ENCODE results near the gene CACNA1C.

Gene CACNA1C

DNA sequence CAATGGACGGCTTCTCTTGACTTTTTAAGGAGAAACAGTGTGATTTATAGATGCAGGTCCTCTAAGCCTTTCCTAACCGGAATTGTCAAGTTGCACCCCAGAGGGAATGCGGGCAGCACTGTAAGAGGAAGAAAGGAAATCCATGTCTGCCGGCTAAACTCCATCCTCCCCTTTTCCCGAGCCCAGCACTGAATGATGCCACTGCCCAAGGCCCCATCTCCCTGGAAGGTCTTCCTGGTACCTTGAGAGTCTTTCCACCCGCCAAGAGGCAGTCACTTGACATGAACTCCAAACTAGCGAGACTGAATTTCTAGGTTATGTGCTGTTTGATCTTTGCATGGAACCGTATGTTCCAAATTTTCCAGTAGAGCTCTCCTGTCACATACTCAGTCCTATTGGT, 428.6 kb downstream of the CACNA1C start:
- H3K4me3 ChIP-seq (ENCODE audit: low read depth, low read length) = no peak overlapping the region

DNA sequence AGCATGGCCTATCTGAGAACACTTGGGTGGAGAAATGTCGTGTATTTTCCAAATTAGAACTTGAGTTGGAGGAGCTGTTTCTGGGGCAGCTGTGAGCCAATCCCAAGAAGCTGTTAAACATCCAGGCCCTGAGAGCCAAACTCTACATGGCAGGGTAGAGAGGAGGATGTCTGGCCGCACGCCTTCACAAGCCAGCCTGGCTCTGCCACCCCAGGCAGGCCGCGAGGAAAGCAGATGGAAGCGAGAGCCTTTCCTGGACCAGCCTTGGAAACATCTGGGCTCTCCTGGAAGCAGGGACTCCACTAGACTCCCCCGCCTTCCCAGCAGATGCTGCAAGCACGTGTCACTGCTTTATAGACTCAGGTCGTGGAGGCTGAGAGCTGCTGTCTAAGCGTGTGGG, 429.2 kb downstream of the CACNA1C start:
- TF ChIP-seq, protein P1, sequence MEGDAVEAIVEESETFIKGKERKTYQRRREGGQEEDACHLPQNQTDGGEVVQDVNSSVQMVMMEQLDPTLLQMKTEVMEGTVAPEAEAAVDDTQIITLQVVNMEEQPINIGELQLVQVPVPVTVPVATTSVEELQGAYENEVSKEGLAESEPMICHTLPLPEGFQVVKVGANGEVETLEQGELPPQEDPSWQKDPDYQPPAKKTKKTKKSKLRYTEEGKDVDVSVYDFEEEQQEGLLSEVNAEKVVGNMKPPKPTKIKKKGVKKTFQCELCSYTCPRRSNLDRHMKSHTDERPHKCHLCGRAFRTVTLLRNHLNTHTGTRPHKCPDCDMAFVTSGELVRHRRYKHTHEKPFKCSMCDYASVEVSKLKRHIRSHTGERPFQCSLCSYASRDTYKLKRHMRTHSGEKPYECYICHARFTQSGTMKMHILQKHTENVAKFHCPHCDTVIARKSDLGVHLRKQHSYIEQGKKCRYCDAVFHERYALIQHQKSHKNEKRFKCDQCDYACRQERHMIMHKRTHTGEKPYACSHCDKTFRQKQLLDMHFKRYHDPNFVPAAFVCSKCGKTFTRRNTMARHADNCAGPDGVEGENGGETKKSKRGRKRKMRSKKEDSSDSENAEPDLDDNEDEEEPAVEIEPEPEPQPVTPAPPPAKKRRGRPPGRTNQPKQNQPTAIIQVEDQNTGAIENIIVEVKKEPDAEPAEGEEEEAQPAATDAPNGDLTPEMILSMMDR (IDR thresholded peaks at IDR 0.05; ENCODE audit: low read depth, low read length) = no peak
- H3K4me3 ChIP-seq (ENCODE audit: low read depth, low read length) = no peak overlapping the region

More for the DNA sequence above, 428.6 kb downstream of the CACNA1C start:
- TF ChIP-seq, protein P1 (IDR thresholded peaks at IDR 0.05; ENCODE audit: low read depth, low read length) = no peak

DNA sequence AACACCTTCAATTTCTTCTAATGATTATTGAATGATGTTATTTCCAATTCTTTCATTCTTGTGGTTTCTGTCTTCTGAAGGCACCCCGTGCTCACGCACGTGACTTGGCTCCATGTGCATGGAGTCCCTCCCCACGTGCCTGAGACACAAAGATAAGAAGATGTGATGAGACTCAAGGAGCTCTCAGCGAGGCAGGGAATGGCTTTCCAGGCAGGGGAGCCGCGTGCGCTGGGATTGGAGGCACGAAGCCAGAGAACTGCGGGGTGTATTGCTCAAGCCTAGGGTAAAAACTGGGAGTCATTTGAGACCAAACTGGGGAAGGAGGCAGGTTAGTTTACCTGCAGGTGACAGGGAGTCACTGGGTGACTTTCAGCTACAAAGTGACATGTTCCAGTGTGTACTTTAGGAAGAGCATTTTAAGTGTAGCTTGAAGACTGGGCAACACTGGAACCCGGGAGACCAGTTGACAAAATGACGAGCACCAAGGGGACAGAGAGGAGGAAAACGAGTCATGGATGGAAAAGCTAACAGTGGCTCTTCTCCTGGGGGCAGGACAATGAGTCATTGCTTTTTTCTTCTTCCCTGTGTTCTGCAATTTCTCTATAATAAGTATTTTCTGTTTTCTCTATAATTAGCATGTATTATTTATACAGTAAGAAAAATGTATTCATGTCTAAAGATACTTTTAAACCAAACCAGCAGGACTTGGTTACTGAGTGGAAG, 430.3 kb downstream of the CACNA1C start:
- no peak overlapping the region for H3K4me3 ChIP-seq (ENCODE audit: low read depth, low read length)
- TF ChIP-seq, protein P1 (IDR thresholded peaks at IDR 0.05; ENCODE audit: low read depth, low read length) = no peak

DNA sequence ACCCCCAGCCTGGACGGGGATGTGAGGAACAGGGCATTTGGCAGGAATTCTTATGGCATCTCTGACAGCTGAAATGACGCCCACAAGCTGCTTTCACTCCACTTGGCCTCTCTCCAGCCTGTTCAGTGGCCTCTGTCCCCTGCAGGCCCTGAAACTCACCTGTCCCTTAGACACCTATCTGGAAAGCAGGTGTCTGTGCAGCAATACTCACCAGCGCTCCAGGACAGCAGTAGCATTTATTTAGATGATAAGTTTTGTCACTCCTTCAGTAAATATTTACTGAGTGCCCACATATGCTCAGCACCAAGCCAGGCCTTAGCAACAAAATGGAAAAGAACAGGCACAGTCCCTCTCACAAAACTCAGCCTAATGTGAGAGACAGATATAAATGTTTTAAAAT, 430.9 kb downstream of the CACNA1C start:
- TF ChIP-seq, protein P1 (IDR thresholded peaks at IDR 0.05; ENCODE audit: low read depth, low read length) = no peak
- H3K4me3 ChIP-seq (ENCODE audit: low read depth, low read length) = no peak overlapping the region

DNA sequence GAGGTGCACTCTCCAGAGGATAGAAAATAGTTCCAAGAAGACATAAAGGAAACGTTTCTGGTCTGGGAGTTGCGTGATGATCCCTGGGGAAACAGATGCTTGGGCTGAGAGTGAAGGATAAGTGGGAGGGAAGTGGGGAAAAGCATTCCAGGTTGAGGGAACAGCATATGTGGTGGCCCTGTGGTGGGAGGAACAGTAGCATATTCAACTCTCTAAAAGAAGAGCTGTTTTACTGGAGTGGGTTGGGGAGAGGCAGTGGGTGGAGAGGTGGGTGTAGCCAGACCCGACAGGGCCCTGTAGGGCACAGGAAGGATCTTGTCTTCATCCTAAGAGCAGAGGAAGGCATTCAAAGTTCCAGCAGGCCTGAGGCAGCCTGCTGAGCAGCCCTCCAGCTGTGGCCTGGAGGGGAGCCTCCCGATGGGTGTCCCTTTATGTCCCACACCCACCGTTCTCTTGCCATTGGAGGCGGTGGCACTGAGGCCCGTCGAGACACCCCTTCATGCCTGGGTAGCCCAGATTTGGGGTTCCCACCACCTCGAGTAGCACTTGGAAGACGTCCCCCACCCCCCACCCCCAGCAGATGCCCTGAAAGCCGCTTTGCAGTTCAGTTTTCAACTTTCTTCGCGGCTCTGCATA, 431.5 kb downstream of the CACNA1C start:
- no peak overlapping the region for H3K4me3 ChIP-seq (ENCODE audit: low read depth, low read length)
- TF ChIP-seq, protein P1 (IDR thresholded peaks at IDR 0.05; ENCODE audit: low read depth, low read length) = no peak

DNA sequence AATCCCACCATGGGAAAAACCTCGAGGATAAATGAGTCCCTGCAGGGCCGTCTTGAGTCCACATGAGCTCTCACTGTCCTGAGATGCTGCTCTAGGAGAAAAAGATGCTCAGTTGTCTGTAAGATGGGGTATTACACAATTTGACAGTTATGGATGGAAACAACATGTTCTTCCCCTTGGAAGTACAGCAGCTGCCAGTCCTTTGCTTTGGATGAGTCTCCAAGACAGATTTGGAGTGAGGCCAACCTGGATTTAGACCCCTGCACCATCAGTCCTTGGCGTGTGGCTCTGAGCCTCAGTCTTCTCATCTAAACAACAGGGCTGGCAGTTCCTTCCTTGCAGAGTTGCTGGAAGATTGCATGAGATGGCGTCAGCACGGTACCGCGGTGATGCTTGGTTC, 432.9 kb downstream of the CACNA1C start:
- TF ChIP-seq, protein P1 (IDR thresholded peaks at IDR 0.05; ENCODE audit: low read depth, low read length) = no peak
- no peak overlapping the region for H3K4me3 ChIP-seq (ENCODE audit: low read depth, low read length)

DNA sequence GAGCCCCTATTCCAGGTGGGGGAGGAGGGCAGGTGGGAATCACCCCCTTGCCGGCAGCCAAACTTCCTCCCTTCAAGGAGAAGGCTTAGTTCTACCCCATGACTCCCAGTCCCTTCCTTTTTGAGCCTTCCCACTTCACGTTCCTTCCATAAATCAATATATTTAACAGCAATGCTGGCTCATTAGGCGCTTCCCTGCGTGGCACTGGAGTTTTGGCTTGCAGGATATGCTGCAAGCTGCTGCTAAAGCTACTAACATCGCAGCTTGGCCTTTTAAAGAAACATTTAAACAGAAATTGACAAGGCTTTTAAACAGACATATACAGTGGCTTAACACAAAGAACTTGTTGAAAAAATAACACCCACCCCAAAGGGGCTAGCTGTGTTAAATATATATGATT, 434.0 kb downstream of the CACNA1C start:
- H3K4me3 ChIP-seq (ENCODE audit: low read depth, low read length) = no peak overlapping the region
- TF ChIP-seq, protein P1 (IDR thresholded peaks at IDR 0.05; ENCODE audit: low read depth, low read length) = no peak

Measured in WI38 (cell line).